ENCODE measurements around the gene C8A. TPM values are rescaled to one million over a fixed set of nuclear protein-coding genes. Genes with fewer than 3 reads are reported as not detected.

C8A gene
- total and polyA plus RNA-seq, 4 donors: 144 to 669 (median 275) TPM

GRCh38 chr1:56938646-56939045, 84.0 kb downstream of the C8A start:
- Histone ChIP-seq H3K36me3 (ENCODE audit: control insufficient read depth in 4 of 4, insufficient read depth in 3 of 4, low read depth in 1 of 4, low read length in 3 of 4) (peaks cover 4 to 81% (median 69%) of the 10 kb centered on the region in 4 donors), H3K9me3 (ENCODE audit: control insufficient read depth in 4 of 4, low read length in 3 of 4) (no peaks in the 10 kb centered on the region), H3K9ac (ENCODE audit: low read depth in 1 of 2, low read length in 2 of 2) (no peak overlapping the region), H3K27ac (ENCODE audit: low read depth in 1 of 2, low read length in 2 of 2) (no peak overlapping the region), H3K27me3 (ENCODE audit: control insufficient read depth in 4 of 4, insufficient read depth in 4 of 4, low read length in 3 of 4) (no peaks in the 10 kb centered on the region), H3K4me1 (ENCODE audit: control insufficient read depth in 4 of 4, insufficient read depth in 4 of 4, low read length in 3 of 4) (peaks cover 0 to 2% (median 0%) of the 10 kb centered on the region in 4 donors), H3K4me3 (ENCODE audit: low read depth in 1 of 3, low read length in 3 of 3) (no peak overlapping the region)
- no peak for TF ChIP-seq RXRA (IDR thresholded peaks at IDR 0.05)
- TF ChIP-seq REST (IDR thresholded peaks at IDR 0.05): no peak
- no peak for TF ChIP-seq NR2F2 (IDR thresholded peaks at IDR 0.05)
- TF ChIP-seq EGR1 (IDR thresholded peaks at IDR 0.05; ENCODE audit: low read depth in 2 of 2): no peak
- TF ChIP-seq, protein P1, sequence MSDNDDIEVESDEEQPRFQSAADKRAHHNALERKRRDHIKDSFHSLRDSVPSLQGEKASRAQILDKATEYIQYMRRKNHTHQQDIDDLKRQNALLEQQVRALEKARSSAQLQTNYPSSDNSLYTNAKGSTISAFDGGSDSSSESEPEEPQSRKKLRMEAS (IDR thresholded peaks at IDR 0.05): no peak
- TF ChIP-seq GABPA (IDR thresholded peaks at IDR 0.05 in 1 of 2, conservative IDR thresholded peaks at IDR 0.05 in 1 of 2): no peak
- no peak for TF ChIP-seq TAF1 (conservative IDR thresholded peaks at IDR 0.05)
- no peak for TF ChIP-seq ATF3 (IDR thresholded peaks at IDR 0.05)
- TF ChIP-seq, protein P2, sequence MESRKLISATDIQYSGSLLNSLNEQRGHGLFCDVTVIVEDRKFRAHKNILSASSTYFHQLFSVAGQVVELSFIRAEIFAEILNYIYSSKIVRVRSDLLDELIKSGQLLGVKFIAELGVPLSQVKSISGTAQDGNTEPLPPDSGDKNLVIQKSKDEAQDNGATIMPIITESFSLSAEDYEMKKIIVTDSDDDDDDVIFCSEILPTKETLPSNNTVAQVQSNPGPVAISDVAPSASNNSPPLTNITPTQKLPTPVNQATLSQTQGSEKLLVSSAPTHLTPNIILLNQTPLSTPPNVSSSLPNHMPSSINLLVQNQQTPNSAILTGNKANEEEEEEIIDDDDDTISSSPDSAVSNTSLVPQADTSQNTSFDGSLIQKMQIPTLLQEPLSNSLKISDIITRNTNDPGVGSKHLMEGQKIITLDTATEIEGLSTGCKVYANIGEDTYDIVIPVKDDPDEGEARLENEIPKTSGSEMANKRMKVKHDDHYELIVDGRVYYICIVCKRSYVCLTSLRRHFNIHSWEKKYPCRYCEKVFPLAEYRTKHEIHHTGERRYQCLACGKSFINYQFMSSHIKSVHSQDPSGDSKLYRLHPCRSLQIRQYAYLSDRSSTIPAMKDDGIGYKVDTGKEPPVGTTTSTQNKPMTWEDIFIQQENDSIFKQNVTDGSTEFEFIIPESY (IDR thresholded peaks at IDR 0.05): no peak
- TF ChIP-seq FOXA1 (IDR thresholded peaks at IDR 0.05): no peak
- no peak for TF ChIP-seq RAD21 (IDR thresholded peaks at IDR 0.05)
- TF ChIP-seq JUND (IDR thresholded peaks at IDR 0.05): no peak
- TF ChIP-seq FOXA2 (IDR thresholded peaks at IDR 0.05): no peak
- no peak for TF ChIP-seq HNF4G (IDR thresholded peaks at IDR 0.05)
- no peak for TF ChIP-seq YY1 (IDR thresholded peaks at IDR 0.05)
- no peak for TF ChIP-seq HNF4A (conservative IDR thresholded peaks at IDR 0.05)
- no peak for TF ChIP-seq SP1 (IDR thresholded peaks at IDR 0.05)
- 98% methylated on average over 2 of the region's 2 CpGs for WGBS
- no peak for DNase-seq (ENCODE audit: low spot score)

DNA sequence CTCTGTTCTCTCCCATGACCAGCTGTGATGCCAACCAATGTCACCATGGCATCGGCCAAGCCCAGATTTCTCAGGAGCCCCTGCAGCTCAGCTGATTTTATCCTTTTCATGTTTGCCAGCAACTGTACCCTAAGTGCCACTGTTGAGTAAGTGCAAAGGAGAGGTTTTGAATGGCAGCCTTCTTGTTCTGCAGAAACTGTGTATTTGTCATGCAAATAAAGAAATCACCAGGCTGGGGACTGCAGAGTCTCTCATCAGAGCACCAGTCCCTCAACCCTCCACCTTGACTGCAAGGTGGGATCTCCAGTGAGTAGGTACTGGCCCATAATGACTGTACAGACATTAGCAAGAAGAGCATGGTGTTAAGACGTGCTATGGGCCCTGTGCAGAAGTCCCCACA, 84.6 kb downstream of the C8A start:
- Histone ChIP-seq H3K4me1 (ENCODE audit: control insufficient read depth in 4 of 4, insufficient read depth in 4 of 4, low read length in 3 of 4) (peaks cover 0 to 2% (median 0%) of the 10 kb centered on the region in 4 donors), H3K9ac (ENCODE audit: low read depth in 1 of 2, low read length in 2 of 2) (no peak overlapping the region), H3K36me3 (ENCODE audit: control insufficient read depth in 4 of 4, insufficient read depth in 3 of 4, low read depth in 1 of 4, low read length in 3 of 4) (peaks cover 4 to 79% (median 70%) of the 10 kb centered on the region in 4 donors), H3K4me3 (ENCODE audit: low read depth in 1 of 3, low read length in 3 of 3) (no peak overlapping the region), H3K27me3 (ENCODE audit: control insufficient read depth in 4 of 4, insufficient read depth in 4 of 4, low read length in 3 of 4) (no peaks in the 10 kb centered on the region), H3K27ac (ENCODE audit: low read depth in 1 of 2, low read length in 2 of 2) (no peak overlapping the region), H3K9me3 (ENCODE audit: control insufficient read depth in 4 of 4, low read length in 3 of 4) (no peaks in the 10 kb centered on the region)
- DNase-seq (ENCODE audit: low spot score): no peak
- WGBS: 89% methylated on average over 2 of the region's 2 CpGs
- TF ChIP-seq SP1 (IDR thresholded peaks at IDR 0.05): no peak
- TF ChIP-seq GABPA (IDR thresholded peaks at IDR 0.05 in 1 of 2, conservative IDR thresholded peaks at IDR 0.05 in 1 of 2): no peak
- no peak for TF ChIP-seq RXRA (IDR thresholded peaks at IDR 0.05)
- TF ChIP-seq, protein P3, sequence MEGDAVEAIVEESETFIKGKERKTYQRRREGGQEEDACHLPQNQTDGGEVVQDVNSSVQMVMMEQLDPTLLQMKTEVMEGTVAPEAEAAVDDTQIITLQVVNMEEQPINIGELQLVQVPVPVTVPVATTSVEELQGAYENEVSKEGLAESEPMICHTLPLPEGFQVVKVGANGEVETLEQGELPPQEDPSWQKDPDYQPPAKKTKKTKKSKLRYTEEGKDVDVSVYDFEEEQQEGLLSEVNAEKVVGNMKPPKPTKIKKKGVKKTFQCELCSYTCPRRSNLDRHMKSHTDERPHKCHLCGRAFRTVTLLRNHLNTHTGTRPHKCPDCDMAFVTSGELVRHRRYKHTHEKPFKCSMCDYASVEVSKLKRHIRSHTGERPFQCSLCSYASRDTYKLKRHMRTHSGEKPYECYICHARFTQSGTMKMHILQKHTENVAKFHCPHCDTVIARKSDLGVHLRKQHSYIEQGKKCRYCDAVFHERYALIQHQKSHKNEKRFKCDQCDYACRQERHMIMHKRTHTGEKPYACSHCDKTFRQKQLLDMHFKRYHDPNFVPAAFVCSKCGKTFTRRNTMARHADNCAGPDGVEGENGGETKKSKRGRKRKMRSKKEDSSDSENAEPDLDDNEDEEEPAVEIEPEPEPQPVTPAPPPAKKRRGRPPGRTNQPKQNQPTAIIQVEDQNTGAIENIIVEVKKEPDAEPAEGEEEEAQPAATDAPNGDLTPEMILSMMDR (IDR thresholded peaks at IDR 0.05; ENCODE audit: low read depth, low read length, missing input control): no peak
- no peak for TF ChIP-seq FOXA1 (IDR thresholded peaks at IDR 0.05)
- no peak for TF ChIP-seq REST (IDR thresholded peaks at IDR 0.05)
- TF ChIP-seq JUND (IDR thresholded peaks at IDR 0.05): no peak
- TF ChIP-seq EGR1 (IDR thresholded peaks at IDR 0.05; ENCODE audit: low read depth in 2 of 2): no peak
